Chondrocyte (in vitro differentiated cells): ENCODE results near the gene CDK5RAP3. TPM values are rescaled to one million over a fixed set of nuclear protein-coding genes. Genes with fewer than 3 reads are reported as not detected.
"Not testable (repeated sequence)": the region's sequence is repeated elsewhere in the genome, so short reads cannot be mapped to it uniquely, and the experiment has no call there.

Experiments used
- DNase-seq: peaks from one replicate; pipeline ENCODE4 v3.0.0; 2021; ENCODE audit warnings: mixed read lengths, low spot score
- H3K27ac Mint-ChIP-seq: one replicate; pipeline ENCODE4 v1.8.0; 2021; ENCODE audit warnings: mild to moderate bottlenecking, moderate library complexity, mixed read lengths; ENCODE audit not compliant: unreplicated experiment
- H3K27me3 Mint-ChIP-seq: 2 replicates; pipeline ENCODE4 v1.8.0; 2021; ENCODE audit warnings: low read depth, mixed read lengths
- H3K36me3 Mint-ChIP-seq: 2 replicates; pipeline ENCODE4 v1.8.0; 2021; ENCODE audit warnings: low read depth, mixed read lengths
- H3K4me1 Mint-ChIP-seq: 2 replicates; pipeline ENCODE4 v1.8.0; 2021; ENCODE audit warnings: low read depth, mild to moderate bottlenecking, mixed read lengths
- H3K4me3 Mint-ChIP-seq: one replicate; pipeline ENCODE4 v1.8.0; 2021; ENCODE audit warnings: mild to moderate bottlenecking, moderate library complexity, mixed read lengths; ENCODE audit not compliant: unreplicated experiment
- H3K9me3 Mint-ChIP-seq: 2 replicates; pipeline ENCODE4 v1.8.0; 2021; ENCODE audit warnings: low read depth, mixed read lengths
- CTCF ChIP-seq: fragments of 200-600 bp; sonication (generic); IDR thresholded peaks from 2 replicates; pipeline ENCODE4 v1.5.0; 2021; ENCODE audit warnings: antibody characterized with exemption, mild to moderate bottlenecking, moderate library complexity
- total RNA-seq: library from RNA; stranded (reverse); gene quantifications from 3 replicates; pipeline ENCODE4 v1.2.1, GENCODE V29; 2021

The CDK5RAP3 gene
- total RNA-seq, 1 donor from 2014 or later, result 99.2 TPM

GRCh38 chr17:47996201-47996600, 25.3 kb downstream of the CDK5RAP3 start:
- no peaks in the 10 kb centered on the region for H3K4me1 Mint-ChIP-seq
- no peak for TF ChIP-seq CTCF
- H3K36me3 Mint-ChIP-seq, result no peaks in the 10 kb centered on the region
- no peak overlapping the region for H3K4me3 Mint-ChIP-seq
- DNase-seq, result no peak
- no peaks in the 10 kb centered on the region for H3K9me3 Mint-ChIP-seq
- H3K27ac Mint-ChIP-seq, result no peak overlapping the region
- H3K27me3 Mint-ChIP-seq, result no peaks in the 10 kb centered on the region

DNA sequence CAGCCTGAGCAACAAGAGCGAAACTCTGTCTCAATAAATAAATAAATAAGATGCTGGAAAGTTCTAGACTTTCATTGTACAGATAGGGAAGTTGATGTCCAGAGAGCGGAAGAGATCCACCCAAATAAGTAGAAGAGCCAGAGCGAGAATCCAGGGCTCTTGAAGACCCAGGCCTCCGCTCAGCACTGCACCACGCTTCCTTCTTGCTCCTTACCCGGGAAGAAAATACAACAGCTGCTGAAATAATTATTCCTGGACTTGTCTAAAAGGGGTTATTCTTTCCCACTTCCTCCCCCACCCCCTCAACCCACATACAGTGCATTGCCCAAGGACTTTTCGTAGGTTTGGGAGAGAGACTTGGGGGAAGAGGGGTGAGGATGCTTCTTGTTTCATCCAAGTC, 26.7 kb downstream of the CDK5RAP3 start:
- H3K36me3 Mint-ChIP-seq, result no peaks in the 10 kb centered on the region
- DNase-seq, result no peak
- no peak overlapping the region for H3K27ac Mint-ChIP-seq
- H3K4me1 Mint-ChIP-seq, result peaks cover 5% of the 10 kb centered on the region
- no peaks in the 10 kb centered on the region for H3K9me3 Mint-ChIP-seq
- no peak overlapping the region for H3K4me3 Mint-ChIP-seq
- H3K27me3 Mint-ChIP-seq, result no peaks in the 10 kb centered on the region
- TF ChIP-seq CTCF, result no peak

DNA sequence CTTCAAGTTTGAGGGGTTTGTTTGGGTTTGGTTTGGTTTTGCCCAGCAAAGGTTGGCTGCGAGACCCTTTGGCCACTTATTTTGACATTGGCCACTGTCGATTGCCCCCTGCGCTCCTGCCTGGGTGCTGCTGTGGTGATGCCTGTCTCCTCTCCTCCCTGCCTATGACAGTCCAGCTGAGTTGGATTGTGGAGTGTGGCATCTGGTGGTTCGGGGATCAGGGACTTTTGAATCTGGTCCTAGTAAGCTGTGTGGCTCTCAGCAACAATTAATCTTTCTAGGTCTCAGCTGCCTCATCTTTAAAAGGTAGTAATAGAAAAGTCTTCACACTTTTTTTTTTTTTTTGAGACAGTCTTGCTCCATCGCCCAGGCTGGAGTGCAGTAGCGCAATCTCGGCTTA, 27.1 kb downstream of the CDK5RAP3 start:
- Mint-ChIP-seq H3K27ac (no peak overlapping the region), H3K9me3 (no peaks in the 10 kb centered on the region), H3K27me3 (no peaks in the 10 kb centered on the region), H3K4me3 (no peak overlapping the region), H3K36me3 (no peaks in the 10 kb centered on the region), H3K4me1 (peaks cover 10% of the 10 kb centered on the region)
- no peak for TF ChIP-seq CTCF
- DNase-seq, result no peak

GRCh38 chr17:47999582-47999981, 28.7 kb downstream of the CDK5RAP3 start:
- no peak overlapping the region for H3K4me3 Mint-ChIP-seq
- no peak for DNase-seq
- TF ChIP-seq CTCF, result no peak
- H3K9me3 Mint-ChIP-seq, result no peaks in the 10 kb centered on the region
- no peak overlapping the region for H3K27ac Mint-ChIP-seq
- H3K36me3 Mint-ChIP-seq, result no peaks in the 10 kb centered on the region
- peaks cover 18% of the 10 kb centered on the region for H3K4me1 Mint-ChIP-seq
- H3K27me3 Mint-ChIP-seq, result no peaks in the 10 kb centered on the region

GRCh38 chr17:48001197-48001596, 30.3 kb downstream of the CDK5RAP3 start:
- H3K4me1 Mint-ChIP-seq, result peaks cover 26% of the 10 kb centered on the region
- no peaks in the 10 kb centered on the region for H3K36me3 Mint-ChIP-seq
- H3K27ac Mint-ChIP-seq, result no peak overlapping the region
- TF ChIP-seq CTCF, result no peak
- no peaks in the 10 kb centered on the region for H3K9me3 Mint-ChIP-seq
- H3K4me3 Mint-ChIP-seq, result no peak overlapping the region
- no peaks in the 10 kb centered on the region for H3K27me3 Mint-ChIP-seq
- DNase-seq, result no peak

DNA sequence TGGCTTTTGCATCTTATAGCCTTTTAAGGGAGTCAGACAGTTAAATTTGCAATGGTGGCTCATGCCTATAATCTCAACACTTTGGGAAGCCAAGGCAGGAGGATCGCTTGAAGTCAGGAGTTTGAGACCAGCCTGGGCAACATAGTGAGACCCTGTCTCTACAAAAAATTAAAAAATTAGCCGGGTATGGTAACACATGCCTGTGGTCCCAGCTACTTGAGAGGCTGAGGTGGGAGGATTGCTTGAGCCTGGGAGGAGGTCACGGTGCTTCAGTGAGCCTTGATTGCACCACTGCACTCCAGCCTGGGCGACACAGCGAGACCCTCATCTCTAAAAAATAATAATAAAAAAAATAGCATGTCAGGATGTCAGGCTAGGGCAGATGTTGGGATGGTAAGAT, 30.7 kb downstream of the CDK5RAP3 start:
- H3K4me3 Mint-ChIP-seq, DNase-seq, H3K27me3 Mint-ChIP-seq, H3K27ac Mint-ChIP-seq, H3K36me3 Mint-ChIP-seq, H3K9me3 Mint-ChIP-seq: not testable (repeated sequence)
- peaks cover 26% of the 10 kb centered on the region for H3K4me1 Mint-ChIP-seq
